WTC11 (cell line): ENCODE measurements around the gene STON1. TPM values are rescaled to one million over a fixed set of nuclear protein-coding genes. Genes with fewer than 3 reads are reported as not detected.
A peak's percentile ranks its signal among the peaks of the same experiment; 100 is the strongest.

Experiments used
- ATAC-seq: fragments of 200-7000 bp; cut with Tn5 transposase; 2 replicates; pipeline ENCODE4 v1.10.0; 2021; ENCODE audit warnings: mild to moderate bottlenecking, moderate library complexity
- CTCF ChIA-PET: fragments of 300-600 bp; sonication (Branson Sonifier 250); formaldehyde crosslinking; loops from one replicate; lab custom pipeline; 2021; ENCODE audit warnings: antibody characterized with exemption; lab: Charles Lee
- POLR2A ChIA-PET: fragments of 350-600 bp; sonication (Branson Sonifier 250); formaldehyde crosslinking; loops from one replicate; lab custom pipeline; 2021; ENCODE audit warnings: antibody characterized with exemption; lab: Charles Lee
- DNase-seq: peaks from one replicate; pipeline ENCODE4 v3.0.0; 2021; ENCODE audit warnings: low spot score
- H3K27ac Mint-ChIP-seq: 2 replicates; pipeline ENCODE4 v1.8.0; 2021; ENCODE audit warnings: mixed read lengths
- H3K27me3 Mint-ChIP-seq: 2 replicates; pipeline ENCODE4 v1.8.0; 2021; ENCODE audit warnings: low read depth, mild to moderate bottlenecking, moderate library complexity, mixed read lengths
- H3K36me3 Mint-ChIP-seq: 2 replicates; pipeline ENCODE4 v1.8.0; 2021; ENCODE audit warnings: mixed read lengths
- H3K4me1 Mint-ChIP-seq: 2 replicates; pipeline ENCODE4 v1.8.0; 2022; ENCODE audit warnings: mixed read lengths
- H3K4me3 Mint-ChIP-seq: 2 replicates; pipeline ENCODE4 v1.8.0; 2021; ENCODE audit warnings: mild to moderate bottlenecking, moderate library complexity, mixed read lengths
- H3K9me3 Mint-ChIP-seq: 2 replicates; pipeline ENCODE4 v1.8.0; 2021; ENCODE audit warnings: mixed read lengths
- ATF6 ChIP-seq: sonication (generic); formaldehyde crosslinking; IDR thresholded peaks from 2 replicates; pipeline ENCODE4 v1.8.1; 2023; ENCODE audit warnings: mild to moderate bottlenecking, missing genetic modification reagents
- CBFB ChIP-seq: sonication (generic); formaldehyde crosslinking; IDR thresholded peaks from 2 replicates; pipeline ENCODE4 v1.8.1; 2022; ENCODE audit warnings: mild to moderate bottlenecking, low read depth, missing genetic modification reagents
- EMX1 ChIP-seq: fragments of 250-450 bp; sonication (Bioruptor Pico); IDR thresholded peaks from 2 replicates; pipeline ENCODE4 v1.8.0; 2021; ENCODE audit warnings: mild to moderate bottlenecking
- ETV6 ChIP-seq: sonication (generic); formaldehyde crosslinking; IDR thresholded peaks from 2 replicates; pipeline ENCODE4 v1.8.1; 2022; ENCODE audit warnings: mild to moderate bottlenecking, missing genetic modification reagents
- GABPB1 ChIP-seq: sonication (generic); formaldehyde crosslinking; IDR thresholded peaks from 2 replicates; pipeline ENCODE4 v1.8.1; 2023; ENCODE audit warnings: mild to moderate bottlenecking, missing genetic modification reagents
- IRF2 ChIP-seq: sonication (generic); formaldehyde crosslinking; IDR thresholded peaks from 2 replicates; pipeline ENCODE4 v1.8.0; 2022; ENCODE audit warnings: low read depth, missing genetic modification reagents, borderline replicate concordance
- NR2C2 ChIP-seq: sonication (generic); formaldehyde crosslinking; IDR thresholded peaks from 2 replicates; pipeline ENCODE4 v1.8.0; 2022; ENCODE audit warnings: mild to moderate bottlenecking, missing genetic modification reagents
- PRDM15 ChIP-seq: sonication (generic); formaldehyde crosslinking; IDR thresholded peaks from 2 replicates; pipeline ENCODE4 v1.8.0; 2022; ENCODE audit warnings: missing genetic modification reagents
- SMAD3 ChIP-seq: sonication (generic); formaldehyde crosslinking; IDR thresholded peaks from 2 replicates; pipeline ENCODE4 v1.8.0; 2022; ENCODE audit warnings: missing genetic modification reagents, mild to moderate bottlenecking, borderline replicate concordance
- SP1 ChIP-seq: sonication (generic); formaldehyde crosslinking; conservative IDR thresholded peaks from 2 replicates; pipeline ENCODE4 v1.8.1; 2022; ENCODE audit warnings: missing genetic modification reagents
- TCF7 ChIP-seq: sonication (generic); formaldehyde crosslinking; IDR thresholded peaks from 2 replicates; pipeline ENCODE4 v1.8.0; 2022; ENCODE audit warnings: mild to moderate bottlenecking, low read depth, missing genetic modification reagents, moderate library complexity
- TEAD4 ChIP-seq: sonication (generic); formaldehyde crosslinking; IDR thresholded peaks from 2 replicates; pipeline ENCODE4 v1.8.0; 2022; ENCODE audit warnings: mild to moderate bottlenecking, missing genetic modification reagents
- ZBTB43 ChIP-seq: sonication (generic); formaldehyde crosslinking; IDR thresholded peaks from 2 replicates; pipeline ENCODE4 v1.8.1; 2023; ENCODE audit warnings: mild to moderate bottlenecking, missing genetic modification reagents
- ZMAT4 ChIP-seq: fragments of 250-450 bp; sonication (Bioruptor Pico); IDR thresholded peaks from 2 replicates; pipeline ENCODE4 v1.9.0; 2021; ENCODE audit warnings: mild to moderate bottlenecking
- ZNF263 ChIP-seq: sonication (generic); formaldehyde crosslinking; IDR thresholded peaks from 2 replicates; pipeline ENCODE4 v1.8.1; 2022; ENCODE audit warnings: low read depth, mild to moderate bottlenecking, moderate library complexity, missing genetic modification reagents
- ZNF317 ChIP-seq: sonication (generic); formaldehyde crosslinking; IDR thresholded peaks from 2 replicates; pipeline ENCODE4 v1.8.1; 2023; ENCODE audit warnings: low read depth, mild to moderate bottlenecking, moderate library complexity, missing genetic modification reagents, borderline replicate concordance
- ZNF396 ChIP-seq: fragments of 250-450 bp; sonication (Bioruptor Pico); IDR thresholded peaks from 2 replicates; pipeline ENCODE4 v1.8.0; 2021; ENCODE audit warnings: mild to moderate bottlenecking, moderate library complexity, borderline replicate concordance
- ZNF416 ChIP-seq: fragments of 250-450 bp; sonication (Bioruptor Pico); IDR thresholded peaks from 2 replicates; pipeline ENCODE4 v1.9.0; 2021; ENCODE audit warnings: mild to moderate bottlenecking, inconsistent platforms
- ZNF532 ChIP-seq: fragments of 250-450 bp; sonication (Bioruptor Pico); IDR thresholded peaks from 2 replicates; pipeline ENCODE4 v1.9.0; 2021; ENCODE audit warnings: mild to moderate bottlenecking, borderline replicate concordance
- total RNA-seq: library from RNA; stranded (reverse); gene quantifications from 3 replicates; pipeline ENCODE4 v1.2.3, GENCODE V29; 2021

STON1 gene
- total RNA-seq, 1 experiment from 2014 or later: 11.0 TPM

- ATAC-seq: no peak
- no peak overlapping the region for H3K4me3 Mint-ChIP-seq
- peaks cover 2% of the 10 kb centered on the region; the same call in 1 of the 2 replicates for H3K36me3 Mint-ChIP-seq
- POLR2A ChIA-PET: no interaction called here
- no peaks in the 10 kb centered on the region for H3K9me3 Mint-ChIP-seq
- H3K27ac Mint-ChIP-seq: no peak overlapping the region
- no peak for TF ChIP-seq GABPB1
- TF ChIP-seq NR2C2 (CRISPR knock-in tag): no peak
- TF ChIP-seq ZNF317 (CRISPR knock-in tag): no peak
- TF ChIP-seq ZNF532 (CRISPR knock-in tag): no peak
- TF ChIP-seq ZMAT4: no peak
- TF ChIP-seq TCF7 (CRISPR knock-in tag): no peak
- no peak for TF ChIP-seq CBFB (CRISPR knock-in tag)
- H3K27me3 Mint-ChIP-seq: no peaks in the 10 kb centered on the region
- no peak for DNase-seq
- CTCF ChIA-PET: interaction anchor here (0.7 to 2.1 kb wide), 2 partner anchors 11 to 482 kb away, joined by 3 to 15 read pairs; partner anchors contain the start of gene STON1
- H3K4me1 Mint-ChIP-seq: peaks cover 19% of the 10 kb centered on the region
Observed at GRCh38 chr2:48541666-48542389, 11.9 kb downstream of the STON1 start.

GRCh38 chr2:48543895-48544294 is 13.9 kb downstream of the STON1 start:
- DNase-seq (no peak), ATAC-seq (no peak)
- Mint-ChIP-seq H3K27ac (peak overlapping the region; percentile 44; the same call in 1 of the 2 replicates), H3K9me3 (no peaks in the 10 kb centered on the region), H3K36me3 (0 out of 2 replicates have a peak, but pooled peaks cover 2% of the 10 kb centered on the region), H3K27me3 (no peaks in the 10 kb centered on the region), H3K4me3 (no peak overlapping the region), H3K4me1 (peaks cover 27% of the 10 kb centered on the region)
- ChIA-PET CTCF (interaction anchor here (1.0 to 1.2 kb wide), 2 partner anchors 45 kb away, joined by 3 to 4 read pairs; no protein-coding TSS in a partner anchor), POLR2A (interaction anchor here (0.6 kb wide), 1 partner anchor 230 kb away, joined by 4 read pairs; no protein-coding TSS in a partner anchor)
- TF ChIP-seq ZNF317 (CRISPR knock-in tag) (no peak), ATF6 (CRISPR knock-in tag) (no peak), SP1 (CRISPR knock-in tag) (no peak), ZNF396 (CRISPR knock-in tag) (no peak), EMX1 (CRISPR knock-in tag) (no peak), ZNF416 (CRISPR knock-in tag) (no peak), ETV6 (CRISPR knock-in tag) (no peak), ZBTB43 (CRISPR knock-in tag) (no peak), PRDM15 (CRISPR knock-in tag) (no peak), IRF2 (CRISPR knock-in tag) (no peak), TEAD4 (no peak), ZNF263 (CRISPR knock-in tag) (no peak), SMAD3 (no peak)
